ENCODE measurements around the gene PIK3CB.

DNA sequence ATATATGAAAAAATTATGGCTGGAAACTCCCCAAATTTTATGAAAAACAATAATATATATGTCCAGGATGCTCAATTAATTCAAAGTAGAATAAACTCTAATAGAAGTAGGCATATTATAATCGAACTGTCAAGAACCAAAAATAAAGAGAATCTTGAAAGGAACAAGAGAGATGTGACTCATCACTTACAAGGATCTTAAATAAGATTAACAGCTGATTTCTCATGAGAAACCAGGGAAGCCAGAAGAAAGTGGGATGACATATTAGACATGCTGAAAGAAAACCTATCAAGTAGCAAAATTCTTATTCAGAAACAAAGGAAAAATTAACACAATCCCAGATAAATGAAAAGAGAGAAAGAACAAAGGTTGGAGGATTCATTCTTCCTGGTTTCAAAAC lies 159.3 kb downstream of the PIK3CB start:
- TF ChIP-seq, protein P1, sequence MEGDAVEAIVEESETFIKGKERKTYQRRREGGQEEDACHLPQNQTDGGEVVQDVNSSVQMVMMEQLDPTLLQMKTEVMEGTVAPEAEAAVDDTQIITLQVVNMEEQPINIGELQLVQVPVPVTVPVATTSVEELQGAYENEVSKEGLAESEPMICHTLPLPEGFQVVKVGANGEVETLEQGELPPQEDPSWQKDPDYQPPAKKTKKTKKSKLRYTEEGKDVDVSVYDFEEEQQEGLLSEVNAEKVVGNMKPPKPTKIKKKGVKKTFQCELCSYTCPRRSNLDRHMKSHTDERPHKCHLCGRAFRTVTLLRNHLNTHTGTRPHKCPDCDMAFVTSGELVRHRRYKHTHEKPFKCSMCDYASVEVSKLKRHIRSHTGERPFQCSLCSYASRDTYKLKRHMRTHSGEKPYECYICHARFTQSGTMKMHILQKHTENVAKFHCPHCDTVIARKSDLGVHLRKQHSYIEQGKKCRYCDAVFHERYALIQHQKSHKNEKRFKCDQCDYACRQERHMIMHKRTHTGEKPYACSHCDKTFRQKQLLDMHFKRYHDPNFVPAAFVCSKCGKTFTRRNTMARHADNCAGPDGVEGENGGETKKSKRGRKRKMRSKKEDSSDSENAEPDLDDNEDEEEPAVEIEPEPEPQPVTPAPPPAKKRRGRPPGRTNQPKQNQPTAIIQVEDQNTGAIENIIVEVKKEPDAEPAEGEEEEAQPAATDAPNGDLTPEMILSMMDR (IDR thresholded peaks at IDR 0.05; ENCODE audit: low read length): no peak
- TF ChIP-seq EZH2 (IDR thresholded peaks at IDR 0.05; ENCODE audit: borderline replicate concordance, low read length): no peak

Data from OCI-LY1 (cell line).